NCI-H2227 (cell line): ENCODE measurements around the gene TTC22.

ENCODE experiments used
- DNase-seq: peaks from one replicate; lab custom pipeline; 2025; ENCODE audit not compliant: unreplicated experiment; lab: John Stamatoyannopoulos, UW

TTC22 gene

GRCh38 chr1:54754486-54755285, 46.4 kb downstream of the TTC22 start:
- no peak for DNase-seq

GRCh38 chr1:54754045-54754444, 47.1 kb downstream of the TTC22 start:
- DNase-seq, result no peak

GRCh38 chr1:54751426-54751825, 49.7 kb downstream of the TTC22 start:
- no peak for DNase-seq

- no peak for DNase-seq
These were observed 50.5 kb downstream of the TTC22 start for GRCh38 chr1:54750596-54750995.

GRCh38 chr1:54748094-54748835, 52.9 kb downstream of the TTC22 start:
- no peak for DNase-seq

GRCh38 chr1:54745864-54746263, 55.3 kb downstream of the TTC22 start:
- DNase-seq, result no peak

- DNase-seq, result no peak
These were observed 55.8 kb downstream of the TTC22 start for GRCh38 chr1:54745274-54745673.

- no peak for DNase-seq
These were observed 56.4 kb downstream of the TTC22 start for GRCh38 chr1:54744696-54745095.

- no peak for DNase-seq
These were observed 57.5 kb downstream of the TTC22 start for GRCh38 chr1:54743416-54744226.

GRCh38 chr1:54742282-54742681, 58.8 kb downstream of the TTC22 start:
- no peak for DNase-seq

- DNase-seq, result no peak
These were observed 59.6 kb downstream of the TTC22 start for GRCh38 chr1:54741531-54741930.

GRCh38 chr1:54738244-54738643, 62.9 kb downstream of the TTC22 start:
- DNase-seq, result no peak

GRCh38 chr1:54736685-54737084, 64.4 kb downstream of the TTC22 start:
- DNase-seq, result no peak
